ENCODE data around the gene RASSF5.
"Not testable (repeated sequence)": the region's sequence is repeated elsewhere in the genome, so short reads cannot be mapped to it uniquely, and the experiment has no call there.

Gene RASSF5

GRCh38 chr1:206568256-206568655 is 60.9 kb downstream of the RASSF5 start:
- no peak for DNase-seq (ENCODE audit: low read depth, low spot score)

GRCh38 chr1:206568779-206569352 is 61.5 kb downstream of the RASSF5 start:
- DNase-seq (ENCODE audit: low read depth, low spot score), result no peak

- DNase-seq (ENCODE audit: low read depth, low spot score), result no peak
Observed at GRCh38 chr1:206569556-206569955, 62.2 kb downstream of the RASSF5 start.

- no peak for DNase-seq (ENCODE audit: low read depth, low spot score)
Observed at GRCh38 chr1:206570529-206570928, 63.2 kb downstream of the RASSF5 start.

DNA sequence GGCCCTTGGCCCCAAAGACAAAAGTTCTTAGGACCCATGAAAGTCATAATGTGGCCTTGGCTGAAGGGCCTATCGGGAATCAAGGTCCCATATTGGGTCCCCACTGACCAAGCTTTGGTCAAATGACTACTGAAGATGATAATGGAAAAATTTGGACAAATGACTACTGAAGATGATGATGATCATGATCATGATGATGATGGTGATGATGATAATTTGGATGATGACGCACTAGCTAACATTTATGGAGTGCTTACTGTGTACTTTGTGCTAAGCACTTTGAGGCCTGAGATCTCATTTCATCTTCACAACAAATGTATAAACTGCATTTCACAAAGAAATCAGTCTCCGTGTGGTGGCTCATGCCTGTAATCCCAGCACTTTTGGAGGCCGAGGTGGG is 65.5 kb downstream of the RASSF5 start:
- DNase-seq (ENCODE audit: low read depth, low spot score), result no peak

GRCh38 chr1:206573319-206573718 is 66.0 kb downstream of the RASSF5 start:
- DNase-seq (ENCODE audit: low read depth, low spot score), result no peak

DNA sequence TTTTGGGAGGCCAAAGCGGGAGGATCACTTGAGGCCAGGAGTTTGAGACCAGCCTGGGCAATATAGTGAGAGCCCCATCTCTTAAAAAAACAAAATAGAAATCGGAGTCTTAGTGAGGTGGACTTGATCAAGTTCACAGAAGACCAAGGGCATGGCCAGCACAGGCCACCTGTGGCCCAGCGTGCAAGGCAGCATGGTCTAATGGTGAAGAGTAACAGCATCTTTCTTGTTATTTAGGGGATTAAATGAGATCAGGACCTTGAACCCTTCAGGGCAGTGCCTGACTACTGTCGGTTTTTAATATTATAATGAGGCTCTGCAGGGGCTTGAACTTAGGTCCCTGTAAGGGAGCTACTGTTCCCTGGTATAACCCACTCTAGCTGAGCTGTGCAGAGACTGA is 66.4 kb downstream of the RASSF5 start:
- no peak for DNase-seq (ENCODE audit: low read depth, low spot score)

DNA sequence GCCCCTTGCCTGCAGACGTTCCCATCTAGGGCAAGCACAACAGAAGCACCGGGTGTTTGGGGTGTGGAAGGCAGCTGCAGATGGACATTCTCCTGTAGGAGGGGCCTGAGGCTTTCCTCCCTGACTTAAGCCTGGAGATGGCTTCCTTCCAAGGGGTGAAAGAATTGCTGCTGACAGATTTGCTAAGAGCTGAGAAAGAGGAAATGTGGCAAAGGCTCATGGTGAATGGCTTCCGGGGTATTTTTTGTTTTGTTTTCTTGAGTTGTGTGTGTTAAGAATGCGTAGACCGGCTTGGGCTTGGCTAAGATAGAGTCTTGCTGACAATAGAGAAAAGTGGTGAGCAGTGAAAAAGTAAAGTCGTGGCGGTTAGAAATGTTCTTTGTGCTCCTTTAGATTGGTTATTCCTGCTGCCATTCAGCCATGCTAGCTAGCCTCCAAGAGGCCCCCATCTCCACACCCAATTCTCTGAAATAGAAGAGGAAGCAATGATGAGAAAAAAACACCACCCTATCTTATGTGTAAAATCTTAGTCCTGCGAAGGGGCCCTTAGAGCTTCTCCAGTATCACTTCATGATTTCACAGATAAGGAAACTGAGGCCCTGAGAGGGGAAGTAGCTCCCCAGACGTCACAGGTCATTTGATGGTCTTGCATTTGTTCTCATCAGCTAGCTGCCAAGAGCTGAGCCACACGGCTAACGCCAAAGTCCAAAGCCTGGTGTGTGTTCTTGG is 68.0 kb downstream of the RASSF5 start:
- DNase-seq (ENCODE audit: low read depth, low spot score), result peak; percentile 81

- DNase-seq (ENCODE audit: low read depth, low spot score), result no peak
Observed at GRCh38 chr1:206575894-206576737, 68.8 kb downstream of the RASSF5 start.

DNA sequence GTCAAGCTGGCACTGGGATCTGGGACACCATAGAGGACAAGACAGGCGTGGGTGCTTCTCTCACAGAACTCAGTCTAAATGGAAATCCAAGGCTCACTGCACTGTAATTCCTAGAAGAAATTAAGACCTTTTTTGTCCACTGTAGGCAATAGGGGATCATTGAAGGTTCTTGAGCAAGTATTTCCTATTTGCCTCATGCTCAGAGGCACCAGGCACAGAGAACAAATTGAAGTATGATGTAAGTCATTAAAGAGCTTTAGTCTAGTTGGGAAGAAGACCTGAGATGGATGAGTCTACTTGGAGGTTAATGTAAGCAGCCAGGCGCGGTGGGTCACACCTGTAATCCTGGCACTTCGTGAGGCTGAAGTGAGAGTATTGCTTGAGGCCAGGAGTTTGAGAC is 70.3 kb downstream of the RASSF5 start:
- DNase-seq (ENCODE audit: low read depth, low spot score), result no peak

- no peak for DNase-seq (ENCODE audit: low read depth, low spot score)
Observed at GRCh38 chr1:206578068-206578977, 71.0 kb downstream of the RASSF5 start.

GRCh38 chr1:206578978-206579374 is 71.6 kb downstream of the RASSF5 start:
- DNase-seq (ENCODE audit: low read depth, low spot score), result no peak

DNA sequence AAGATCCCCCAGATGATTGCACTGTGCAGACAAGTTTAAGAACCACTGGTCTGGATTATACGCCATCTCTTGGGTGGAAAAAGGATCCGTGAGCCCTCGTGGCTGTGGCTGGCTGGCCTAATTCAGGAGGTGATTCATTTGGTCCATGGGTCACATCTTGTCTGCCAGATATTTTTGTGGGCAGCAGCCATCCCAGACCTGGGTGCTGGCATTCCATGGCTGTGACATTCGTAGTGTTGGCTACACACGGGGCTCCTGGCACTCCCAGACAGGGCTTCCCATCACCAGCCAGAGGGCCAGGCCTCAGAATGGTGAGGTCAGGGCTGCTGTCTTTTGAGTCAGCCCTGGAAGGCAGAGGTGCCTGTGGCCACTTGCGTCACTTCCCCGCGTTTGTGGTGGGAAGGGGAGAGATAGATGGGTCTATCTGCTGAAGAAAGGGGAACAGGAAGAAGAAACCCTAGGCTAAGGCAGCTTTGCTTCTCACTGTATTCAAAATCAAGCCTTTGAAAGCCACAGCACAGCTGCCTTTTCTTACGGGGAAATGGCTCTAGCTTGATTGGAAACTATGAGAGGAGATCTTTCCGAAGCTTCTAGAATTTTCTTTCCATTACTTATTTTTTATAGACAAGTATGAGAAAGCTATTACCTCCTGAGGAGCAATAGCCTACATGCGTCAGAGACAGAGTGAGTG is 72.6 kb downstream of the RASSF5 start:
- DNase-seq (ENCODE audit: low read depth, low spot score), result peak; percentile 81

DNA sequence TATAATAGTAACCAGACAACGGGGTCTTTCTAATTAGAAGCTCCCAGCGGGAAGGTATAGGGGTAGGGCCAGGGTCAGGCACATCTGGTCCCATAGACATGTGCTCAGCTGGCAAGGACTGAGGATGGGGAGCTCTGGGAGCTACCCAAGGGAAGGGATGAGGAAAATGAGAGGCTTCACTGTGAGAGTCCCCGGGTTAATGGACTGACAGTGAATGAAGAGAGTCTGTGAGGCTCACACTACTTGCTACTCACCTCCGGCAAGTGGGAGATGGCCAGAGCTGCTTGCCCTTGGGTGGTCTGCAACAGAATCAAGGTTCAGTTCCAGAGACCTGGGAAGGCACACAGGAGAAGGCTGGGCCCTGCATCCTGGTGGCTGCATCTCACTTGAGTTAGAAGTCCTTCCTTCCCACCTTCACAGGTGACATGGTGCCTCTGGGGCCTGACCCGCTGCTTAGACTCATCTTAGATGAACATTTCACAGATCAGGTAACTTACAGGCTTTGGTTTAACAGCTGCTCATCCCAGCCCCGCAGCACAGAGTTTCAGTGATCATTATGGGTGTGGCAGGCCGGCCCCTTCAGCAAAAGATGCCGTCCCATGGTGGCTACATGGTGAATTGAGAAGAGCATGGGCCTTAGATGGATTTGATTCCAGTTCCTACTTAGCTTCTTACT is 73.2 kb downstream of the RASSF5 start:
- no peak for DNase-seq (ENCODE audit: low read depth, low spot score)

- not testable (repeated sequence) for DNase-seq (ENCODE audit: low read depth, low spot score)
Observed at GRCh38 chr1:206581114-206581497, 73.8 kb downstream of the RASSF5 start.

DNA sequence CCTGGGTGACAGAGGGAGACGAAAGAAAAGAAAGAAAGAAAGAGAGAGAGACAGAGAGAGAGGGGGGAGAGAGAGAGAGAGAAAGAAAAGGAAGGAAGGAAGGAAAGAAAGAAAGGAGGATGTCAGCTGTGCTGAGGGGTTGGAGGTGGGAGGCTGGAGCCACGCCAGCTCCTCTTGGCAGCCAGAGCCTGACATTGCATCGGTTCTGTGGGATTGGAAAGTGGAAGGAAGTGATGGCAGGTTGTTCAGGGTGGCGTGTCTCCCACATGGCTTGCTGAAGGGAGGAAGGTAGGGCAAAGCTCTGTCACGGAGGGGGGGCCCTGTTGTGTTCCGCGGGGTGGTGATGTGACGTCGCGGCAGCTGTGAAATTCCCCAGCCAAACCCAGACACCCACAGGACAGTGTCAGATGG is 74.2 kb downstream of the RASSF5 start:
- no peak for DNase-seq (ENCODE audit: low read depth, low spot score)

GRCh38 chr1:206582537-206582936 is 75.2 kb downstream of the RASSF5 start:
- DNase-seq (ENCODE audit: low read depth, low spot score), result no peak

GRCh38 chr1:206582971-206583706 is 75.8 kb downstream of the RASSF5 start:
- no peak for DNase-seq (ENCODE audit: low read depth, low spot score)

GRCh38 chr1:206583707-206584648 is 76.6 kb downstream of the RASSF5 start:
- DNase-seq (ENCODE audit: low read depth, low spot score), result peak; percentile 82

All from astrocyte of the hippocampus (primary cell).